Stimulated activated CD4-positive, alpha-beta T cell treated with anti-CD3 and anti-CD28 coated beads, Interleukin-1b, Interleukin-23, amount 100 ng/mL, for 48 hours (primary cell): ENCODE measurements around the gene RNF19B.
"Not testable (repeated sequence)": the region's sequence is repeated elsewhere in the genome, so short reads cannot be mapped to it uniquely, and the experiment has no call there.

Source experiments
- DNase-seq: peaks from one replicate; pipeline ENCODE4 v3.0.0-alpha.2; 2020

The RNF19B gene

DNA sequence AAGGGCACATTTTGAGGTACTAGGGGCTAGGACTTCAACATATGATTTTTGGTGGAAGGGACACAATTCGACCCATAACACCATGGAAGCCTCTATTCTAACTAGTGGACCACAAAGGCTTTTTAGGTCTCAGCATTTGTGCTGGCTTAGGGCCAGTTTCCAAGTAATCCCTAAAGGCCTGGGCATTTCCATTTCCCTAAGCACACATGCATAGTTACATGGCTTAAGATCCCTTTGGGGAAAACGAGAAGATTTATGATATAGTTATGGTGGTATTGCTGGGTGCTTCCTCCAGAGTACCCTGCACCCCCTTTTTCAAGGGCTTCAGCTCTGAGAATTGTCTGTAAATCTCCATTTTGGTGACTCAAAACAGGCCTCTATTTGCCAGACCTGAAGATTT lies 35.2 kb downstream of the RNF19B start:
- no peak for DNase-seq

DNA sequence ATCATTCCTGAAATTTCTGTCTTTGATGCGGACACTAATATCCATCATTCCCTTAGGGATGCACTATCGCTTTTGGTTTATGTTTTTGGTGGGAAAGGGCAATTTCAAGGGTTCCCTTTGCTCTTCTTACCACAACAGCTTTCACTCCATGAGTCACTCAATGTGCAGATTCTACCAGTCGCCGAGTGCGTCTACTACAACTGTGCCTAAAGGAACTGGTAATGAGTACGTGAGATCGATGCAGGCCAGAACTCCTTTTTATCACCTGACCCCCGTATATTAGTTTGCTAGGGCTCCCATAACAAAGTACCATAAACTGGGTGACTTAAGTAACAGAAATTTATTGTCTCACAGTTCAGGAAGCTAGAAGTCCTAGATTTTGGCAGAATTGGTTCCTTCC lies 35.9 kb downstream of the RNF19B start:
- no peak for DNase-seq

DNA sequence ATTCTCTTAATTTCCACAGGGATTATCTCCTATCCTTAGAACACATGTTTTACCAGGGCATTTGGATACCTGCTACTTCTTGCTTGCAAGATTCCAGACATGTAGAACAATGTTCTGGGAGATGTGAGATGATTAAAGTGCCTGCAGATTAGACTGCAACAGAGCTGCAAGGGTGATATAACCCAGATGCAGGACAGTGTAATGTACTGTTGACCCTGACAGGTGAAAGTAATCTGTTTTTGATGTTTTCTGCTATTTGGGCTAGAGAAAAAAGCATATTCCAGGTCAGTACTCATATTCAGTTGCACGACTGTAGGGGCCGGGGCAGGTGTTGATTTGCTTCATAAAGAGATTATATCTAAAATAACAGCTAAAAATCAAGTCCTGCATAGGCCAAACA lies 36.3 kb downstream of the RNF19B start:
- no peak for DNase-seq

DNA sequence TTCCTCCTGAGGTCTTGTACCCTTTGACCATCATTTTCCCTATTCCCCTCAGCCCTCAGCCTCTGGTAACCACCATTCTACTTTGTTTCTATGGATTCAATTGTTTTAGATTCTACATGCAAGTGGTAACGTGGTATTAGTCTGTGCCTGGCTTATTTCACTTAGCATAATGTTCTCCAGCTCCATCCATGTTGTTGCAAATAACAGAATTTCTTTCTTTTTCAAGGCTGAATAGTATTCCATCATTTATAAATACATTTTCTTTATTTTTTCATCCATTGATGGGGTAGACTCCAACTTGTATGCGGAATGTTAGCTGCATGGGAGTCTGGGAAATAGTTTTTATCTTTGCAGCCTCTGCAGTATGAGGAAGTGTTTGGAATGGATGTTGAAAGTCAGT lies 37.2 kb downstream of the RNF19B start:
- DNase-seq, result no peak

DNA sequence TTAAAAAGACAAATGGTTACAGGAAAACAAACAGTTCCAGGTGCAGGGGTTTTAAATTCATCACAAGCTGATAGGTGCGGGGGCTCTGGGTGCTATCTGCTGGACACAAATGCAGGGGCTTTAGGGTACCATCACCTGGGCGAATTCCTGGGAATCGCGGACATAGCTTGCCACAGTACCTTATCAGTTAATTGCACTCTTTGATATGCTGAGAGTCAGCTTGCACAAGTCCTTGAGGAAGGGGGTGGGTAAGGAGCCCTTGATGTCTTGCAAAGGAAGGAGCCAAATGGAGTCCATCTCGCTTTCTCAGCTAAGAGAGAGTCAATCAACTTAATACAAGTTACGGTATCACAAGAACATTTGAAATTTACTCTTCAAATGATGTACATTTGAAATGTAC lies 38.0 kb downstream of the RNF19B start:
- no peak for DNase-seq

DNA sequence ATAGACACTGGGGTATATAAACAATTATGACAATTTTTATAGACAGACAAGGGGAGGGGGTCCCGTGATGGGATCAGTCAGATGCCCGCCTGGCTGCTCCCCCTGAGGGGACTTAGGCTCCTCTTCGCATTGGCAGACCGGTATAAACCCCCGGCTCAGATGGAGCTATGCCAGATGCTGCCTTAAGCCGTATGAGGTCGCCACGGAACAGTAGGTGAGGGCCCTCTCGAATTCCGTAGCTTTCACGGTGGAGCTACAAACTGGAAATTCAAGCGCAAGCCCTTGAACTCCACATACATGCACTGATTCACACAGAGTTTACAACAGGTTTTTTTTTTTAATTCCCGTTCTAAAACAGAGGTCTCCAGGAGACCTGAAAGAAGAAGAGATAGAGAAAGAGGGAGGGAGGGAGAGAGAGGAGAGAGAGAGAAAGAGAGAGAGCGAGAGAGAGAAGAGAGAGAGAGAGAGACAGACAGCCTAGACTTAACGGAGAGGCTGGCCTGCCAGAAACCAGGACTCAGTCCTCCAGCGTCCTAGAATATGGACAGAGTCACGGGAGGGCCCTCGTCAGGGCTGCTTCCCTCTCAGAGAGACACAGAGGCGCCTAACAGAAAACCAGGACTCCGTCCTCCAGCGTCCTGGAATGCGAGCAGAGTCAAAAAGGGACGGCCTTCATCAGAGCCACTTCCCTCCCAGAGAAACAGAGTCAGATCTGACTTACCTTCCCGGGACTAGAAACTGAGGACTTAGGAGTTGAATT lies 39.0 kb downstream of the RNF19B start:
- DNase-seq, result peak; percentile 21

DNA sequence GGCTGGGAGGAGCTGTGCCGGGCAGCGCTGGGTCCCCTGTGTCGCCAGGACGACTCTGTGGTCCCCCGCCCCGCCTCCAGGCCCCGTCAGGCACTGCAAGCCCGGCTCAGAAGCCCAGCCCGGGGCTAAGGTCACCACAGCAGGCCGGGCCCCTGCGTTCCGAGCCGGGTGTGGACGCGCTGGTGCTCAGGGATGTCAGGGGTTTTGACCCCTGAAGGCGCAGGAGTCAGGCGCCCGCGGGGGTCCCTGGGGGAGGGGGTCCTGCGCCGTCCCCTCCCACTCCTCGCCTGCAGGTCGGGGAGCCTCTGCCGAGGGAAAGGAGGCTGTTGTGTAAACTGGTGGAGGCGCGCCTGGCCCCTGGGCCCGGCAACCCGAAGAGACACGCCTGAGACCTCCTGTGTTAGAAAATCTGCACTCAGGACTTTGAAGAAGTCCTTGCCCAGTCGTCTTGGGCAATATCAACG lies 39.7 kb downstream of the RNF19B start:
- DNase-seq, result no peak

DNA sequence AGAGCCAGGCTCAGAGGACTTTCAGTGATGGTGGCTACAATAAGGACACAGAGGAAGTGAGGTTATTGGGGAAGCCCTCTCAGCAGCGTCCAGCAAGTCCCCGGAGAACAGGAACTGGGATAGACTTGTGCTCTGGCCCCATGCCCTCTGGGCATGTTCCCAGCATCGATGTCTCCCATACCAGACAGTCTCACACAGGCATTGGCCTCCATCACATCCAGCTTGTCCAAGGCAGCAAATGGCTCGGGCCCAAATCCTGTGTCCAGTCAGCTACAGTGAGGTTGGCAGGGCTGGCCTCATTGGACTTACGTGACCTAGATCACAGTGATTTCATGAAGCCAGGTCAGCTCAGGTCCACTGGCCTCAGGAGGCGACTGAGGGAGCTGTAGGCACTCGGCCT lies 43.8 kb downstream of the RNF19B start:
- no peak for DNase-seq

DNA sequence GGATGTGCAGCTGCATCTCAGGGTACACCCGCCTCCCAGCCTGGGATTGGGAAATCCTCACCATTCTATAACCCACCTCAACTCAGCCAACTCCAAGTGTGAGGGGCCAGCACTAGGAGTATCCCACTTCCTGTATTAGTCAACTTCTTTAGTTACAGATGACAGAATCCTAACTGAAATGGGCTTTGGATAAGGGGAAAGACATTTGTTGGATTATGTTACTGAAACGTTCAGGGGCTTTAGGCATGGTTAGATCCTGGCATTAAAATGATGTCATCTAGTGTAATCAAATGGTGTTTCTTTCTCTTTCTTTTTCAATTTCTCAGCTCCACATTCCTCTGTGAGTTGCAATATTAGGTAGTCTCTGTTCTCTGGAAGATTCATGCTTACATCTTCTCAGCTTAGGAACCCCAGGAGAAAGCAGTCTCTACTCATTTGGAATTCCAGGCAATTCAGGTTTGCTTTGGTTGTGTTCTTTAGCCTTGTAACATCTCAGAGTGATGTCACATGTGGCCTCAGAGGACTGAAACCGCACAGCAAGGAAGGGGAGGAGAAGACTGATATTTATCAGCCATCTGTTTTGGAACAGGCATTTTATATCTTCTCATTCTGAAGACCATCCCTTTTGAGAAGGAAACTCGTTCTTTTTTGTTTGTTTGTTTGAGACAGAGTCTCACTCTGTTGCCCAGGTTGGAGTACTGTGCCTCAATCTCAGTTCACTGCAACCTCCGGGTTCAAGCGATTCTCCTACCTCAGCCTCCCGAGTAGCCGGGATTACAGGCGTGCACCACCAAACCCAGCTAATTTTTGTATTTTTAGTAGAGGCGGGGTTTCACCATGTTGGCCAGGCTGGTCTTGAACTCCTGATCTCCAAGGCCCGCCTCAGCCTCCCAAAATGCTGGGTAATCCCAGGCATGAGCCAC lies 44.5 kb downstream of the RNF19B start:
- DNase-seq, result no peak

DNA sequence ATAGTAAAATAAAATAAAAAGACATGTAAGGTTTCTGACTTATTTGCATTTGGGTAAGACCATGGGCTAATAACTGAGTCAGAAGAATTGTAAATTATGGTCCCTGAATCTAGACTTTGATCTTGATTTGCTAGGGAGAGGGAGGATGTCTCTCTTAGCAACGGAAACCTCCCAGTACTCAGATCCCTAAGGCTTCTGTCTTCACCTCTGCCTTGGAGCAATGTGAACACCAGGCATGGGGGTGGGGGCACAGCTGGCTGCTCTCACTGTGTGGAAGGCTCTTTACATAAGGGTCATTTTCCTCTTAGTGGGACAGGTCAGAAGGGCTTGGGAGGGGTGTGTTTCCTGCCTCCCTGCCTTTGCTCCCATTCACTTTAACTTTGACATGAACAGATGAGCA lies 46.4 kb downstream of the RNF19B start:
- DNase-seq, result no peak

DNA sequence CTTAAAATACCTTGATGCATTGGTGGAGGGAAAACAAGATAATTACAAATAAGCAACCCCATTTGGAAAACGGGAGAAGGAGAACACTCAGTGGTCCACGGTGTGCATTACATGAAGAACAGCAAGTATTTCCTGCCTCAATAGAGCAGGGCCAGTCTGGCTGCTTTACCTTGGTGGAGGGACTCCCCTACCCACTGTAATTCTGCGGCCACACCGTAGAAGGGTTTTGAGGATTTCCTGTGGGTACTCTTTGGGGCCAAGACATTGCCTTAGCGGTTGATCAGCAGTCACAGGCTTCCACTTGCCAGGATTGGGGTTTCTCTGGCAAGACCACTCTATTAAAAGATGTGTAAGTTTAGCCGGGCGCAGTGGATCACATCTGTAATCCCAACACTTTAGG lies 47.1 kb downstream of the RNF19B start:
- DNase-seq, result no peak

DNA sequence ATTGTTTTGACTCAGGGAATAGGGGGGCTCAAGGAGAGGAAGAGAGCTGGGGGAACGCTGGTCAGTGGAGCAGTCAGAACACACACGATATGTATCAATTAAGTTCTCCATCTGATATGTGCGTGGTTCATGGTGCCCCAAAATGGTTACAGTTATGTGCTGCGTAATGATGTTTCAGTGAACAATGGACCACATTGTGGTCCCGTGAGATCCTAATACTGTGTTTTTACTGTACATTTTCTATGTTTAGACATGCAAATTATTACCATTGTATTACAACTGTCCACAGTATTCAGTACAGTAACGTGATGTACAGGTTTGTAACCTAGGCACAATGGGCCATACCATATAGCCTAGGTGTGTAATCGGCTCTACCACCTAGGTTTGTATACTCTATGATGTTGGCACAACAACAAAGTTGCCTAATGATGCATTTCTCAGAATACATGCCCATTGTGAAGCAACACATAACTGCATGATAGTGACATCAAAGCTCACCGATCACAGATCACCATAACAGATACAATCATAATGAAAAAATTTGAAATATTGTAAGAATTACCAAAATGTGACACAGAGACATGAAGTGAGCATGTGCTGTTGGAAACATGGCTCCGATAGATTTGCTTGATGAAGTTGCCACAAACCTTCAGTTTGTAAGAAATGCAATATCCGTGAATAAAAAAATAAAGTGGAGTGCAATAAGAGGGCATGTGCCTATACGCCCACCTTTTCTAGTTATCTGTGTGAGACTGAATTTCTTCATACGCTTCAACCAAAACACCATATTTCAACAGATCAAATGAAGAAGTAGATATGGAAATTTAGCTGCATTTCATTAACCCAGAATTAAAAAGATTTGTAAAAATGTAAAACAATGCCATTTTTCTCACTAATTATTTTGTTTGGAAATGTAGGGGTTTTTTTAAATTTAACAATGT lies 48.6 kb downstream of the RNF19B start:
- DNase-seq, result no peak

DNA sequence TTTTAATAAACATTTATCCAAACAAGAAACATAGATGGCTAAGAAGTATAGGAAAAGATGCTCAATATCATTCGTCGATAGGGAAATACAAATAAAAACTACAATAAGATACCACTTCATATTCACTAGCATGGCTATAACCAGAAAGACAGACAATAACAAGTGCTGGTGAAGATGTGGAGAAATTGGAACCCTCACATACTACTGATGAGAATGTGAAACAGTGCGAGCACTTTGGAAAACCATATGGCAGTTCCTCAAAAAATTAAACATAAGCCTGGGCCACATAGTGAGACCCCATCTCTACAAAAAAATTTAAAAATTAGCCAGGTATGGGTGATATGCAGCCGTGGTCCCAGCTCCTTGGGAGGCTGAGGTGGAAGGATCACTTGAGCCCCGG lies 54.3 kb downstream of the RNF19B start:
- no peak for DNase-seq

DNA sequence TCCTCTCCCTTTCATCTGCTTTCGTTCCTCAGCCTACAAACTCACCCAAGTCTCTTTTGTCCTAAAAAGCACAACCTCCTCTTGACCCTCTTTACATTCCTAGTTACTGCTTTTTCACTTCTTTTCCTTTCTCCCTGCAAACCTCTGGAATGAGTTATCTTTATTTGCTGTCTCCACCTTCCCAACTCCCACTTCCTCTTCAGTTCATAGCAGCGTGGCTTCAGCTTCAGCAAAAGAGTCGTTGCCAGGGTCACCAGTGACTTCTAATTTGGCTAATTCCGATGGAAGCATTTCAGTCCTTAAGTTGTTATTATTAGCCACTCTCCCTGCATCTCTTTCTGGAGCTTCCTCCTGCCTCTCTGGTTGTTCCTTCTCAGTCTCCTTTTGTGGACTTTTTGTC lies 57.2 kb downstream of the RNF19B start:
- DNase-seq, result no peak

DNA sequence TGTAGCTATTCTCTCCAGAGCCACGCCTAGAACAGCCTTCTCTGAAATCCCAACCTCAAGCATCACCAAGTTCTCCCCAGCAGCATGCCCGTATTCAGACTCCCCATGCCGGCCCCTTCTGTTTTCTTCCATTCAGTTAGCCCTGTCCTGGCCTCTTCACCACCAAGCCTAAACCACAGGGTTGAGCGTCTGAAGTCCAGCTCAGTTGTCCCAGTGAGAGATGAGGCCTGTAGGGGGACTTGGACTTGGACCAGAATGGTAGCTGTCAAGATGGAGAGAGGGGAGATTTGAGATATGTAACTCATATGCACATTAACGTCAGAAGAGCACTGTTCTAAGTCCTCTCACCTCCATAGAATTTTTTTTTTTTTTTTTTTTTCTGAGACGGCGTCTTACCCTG lies 58.0 kb downstream of the RNF19B start:
- DNase-seq, result no peak

DNA sequence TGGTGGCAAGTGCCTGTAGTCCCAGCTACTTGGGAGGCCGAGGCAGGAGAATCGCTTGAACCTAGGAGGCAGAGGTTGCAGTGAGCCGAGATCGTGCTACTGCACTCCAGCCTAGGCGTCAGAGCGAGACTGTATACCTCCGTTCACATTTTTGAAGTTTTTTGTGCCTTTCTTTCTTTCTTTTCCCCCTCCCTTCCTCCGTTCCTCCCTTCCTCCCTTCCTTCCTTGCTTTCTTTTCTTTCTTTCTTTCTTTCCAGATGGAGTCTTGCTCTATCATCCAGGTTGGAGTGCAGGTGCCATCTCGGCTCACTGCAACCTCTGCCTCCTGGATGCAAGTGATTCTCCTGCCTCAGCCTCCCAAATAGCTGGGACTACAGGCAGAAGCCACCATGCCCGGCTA lies 59.0 kb downstream of the RNF19B start:
- DNase-seq, result not testable (repeated sequence)

DNA sequence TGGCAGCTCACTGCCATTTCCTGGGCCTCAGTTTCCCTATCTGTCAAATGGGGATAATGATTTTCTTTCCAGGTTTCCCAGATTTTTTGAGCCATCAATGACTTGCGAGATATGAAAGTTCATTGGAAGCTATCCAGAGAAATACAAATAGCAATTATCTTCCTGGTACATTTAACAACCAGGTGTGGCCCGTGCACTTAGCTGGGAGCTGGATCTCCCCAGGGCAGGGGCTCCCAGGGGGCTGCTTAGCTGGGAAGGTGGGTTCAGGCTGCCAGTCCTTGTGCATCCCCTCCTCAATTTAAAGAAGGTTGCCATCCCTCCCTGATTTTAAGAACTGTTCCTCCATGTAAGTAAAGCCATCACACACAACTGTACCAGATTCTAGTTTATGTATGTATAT lies 59.8 kb downstream of the RNF19B start:
- DNase-seq, result no peak

DNA sequence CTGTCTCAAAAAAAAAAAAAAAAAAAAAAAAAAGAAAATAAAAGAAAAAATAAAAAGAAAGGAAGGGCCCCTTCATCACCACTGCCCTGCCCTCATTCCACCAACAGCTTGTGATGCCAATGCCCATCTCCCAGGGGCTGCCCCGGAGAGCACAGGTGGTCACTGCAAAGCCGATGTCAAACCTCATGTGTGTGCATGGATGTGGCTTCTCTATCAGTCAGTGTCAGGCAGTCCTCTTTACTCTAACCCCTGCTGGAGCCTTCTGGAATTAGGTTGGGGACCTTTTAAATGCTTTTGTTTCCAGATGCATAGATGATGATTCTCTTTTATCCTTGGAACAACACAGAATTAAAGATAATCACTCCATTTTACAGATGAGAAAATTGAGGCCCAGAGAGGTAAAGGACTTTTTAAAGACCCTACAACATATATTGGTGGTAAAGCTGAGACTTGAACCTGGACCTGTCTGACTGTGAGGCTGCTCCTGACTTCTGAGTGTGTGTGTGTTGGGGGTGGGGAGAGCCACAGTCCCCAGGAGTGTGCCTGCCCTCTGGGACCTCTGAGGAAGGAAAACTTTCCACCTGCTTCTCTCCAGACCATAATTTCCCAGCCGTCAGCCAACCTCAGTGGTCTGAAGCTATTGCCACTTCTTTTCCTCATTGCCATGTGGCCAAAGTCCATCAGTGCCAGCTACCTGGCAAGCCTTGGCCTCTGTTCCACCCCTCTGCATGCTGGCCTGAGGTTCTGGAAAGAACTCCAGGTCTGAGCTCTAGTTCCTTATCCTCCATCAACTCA lies 60.4 kb downstream of the RNF19B start:
- no peak for DNase-seq

DNA sequence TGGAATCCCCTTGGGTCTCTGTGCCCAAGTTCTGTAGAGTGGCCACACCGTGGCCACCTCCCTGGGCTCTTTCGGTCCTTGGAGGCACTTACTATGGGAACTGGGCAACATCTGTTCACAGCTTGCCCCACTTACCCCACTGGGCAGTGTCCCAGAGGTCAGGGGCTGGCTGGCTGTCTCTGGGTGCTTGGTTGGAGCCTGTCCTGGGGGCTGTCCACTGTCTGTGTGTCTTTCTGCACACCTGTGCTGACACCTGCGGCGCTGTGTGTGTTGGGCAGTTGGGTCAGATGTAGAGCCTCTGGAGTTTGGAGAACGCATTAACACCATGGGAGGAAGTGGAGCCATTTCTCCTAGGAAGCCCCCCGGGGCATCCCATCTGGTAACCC lies 62.1 kb downstream of the RNF19B start:
- no peak for DNase-seq

DNA sequence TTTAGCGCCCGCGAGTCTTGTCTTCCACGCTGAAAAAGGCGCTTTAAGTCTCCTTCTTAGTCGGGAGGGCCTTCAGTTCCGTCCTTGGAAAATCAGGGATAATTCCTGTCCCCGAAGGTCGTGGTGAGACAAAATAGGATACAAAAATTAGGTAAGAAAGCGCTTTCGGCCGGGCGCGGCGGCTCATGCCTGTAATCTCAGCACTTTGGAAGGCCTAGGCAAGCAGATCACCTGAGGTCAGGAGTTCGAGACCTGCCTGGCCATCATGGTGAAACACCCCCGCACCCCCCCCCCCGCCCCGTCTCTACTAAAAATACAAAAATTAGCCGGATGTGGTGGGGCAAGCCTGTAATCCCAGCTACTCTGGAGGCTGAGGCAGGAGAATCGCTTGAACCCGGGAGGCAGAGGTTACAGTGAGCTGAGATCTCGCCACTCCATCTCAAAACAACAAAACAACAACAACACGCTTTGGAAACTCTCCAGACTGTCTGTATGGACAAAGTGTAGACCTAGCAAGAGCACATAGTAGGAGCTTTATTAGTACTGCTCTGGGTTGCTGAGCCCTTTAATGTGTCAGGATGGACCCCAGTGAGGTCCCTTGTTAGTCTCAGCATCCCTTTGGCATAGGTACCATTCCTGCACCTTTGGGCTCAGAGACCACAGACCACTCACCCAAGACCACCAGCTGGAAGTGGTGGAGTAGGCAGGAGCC lies 62.6 kb downstream of the RNF19B start:
- no peak for DNase-seq
